HEK293T (cell line): ENCODE data around the gene SNRPA1.

Experiments
- CTCF ChIA-PET: fragments of 350-600 bp; formaldehyde crosslinking; extraction: SDS; loops from one replicate; lab custom pipeline; 2021; ENCODE audit warnings: antibody characterized with exemption, inconsistent platforms; lab: Yijun Ruan, JAX
- POLR2A ChIA-PET: fragments of 350-600 bp; formaldehyde crosslinking; extraction: SDS; loops from one replicate; lab custom pipeline; 2020; ENCODE audit warnings: antibody characterized with exemption, inconsistent platforms; lab: Yijun Ruan, JAX
- DNase-seq: peaks from one replicate; pipeline ENCODE4 v3.0.0; 2012; ENCODE audit warnings: mixed read lengths; ENCODE audit errors: extremely low spot score
- ARNT ChIP-seq: fragments of 450-650 bp; IDR thresholded peaks from 2 replicates; pipeline ENCODE4 v1.6.1; 2017; ENCODE audit warnings: mild to moderate bottlenecking
- BHLHE40 ChIP-seq: fragments of 450-650 bp; IDR thresholded peaks from 2 replicates; pipeline ENCODE4 v1.6.1; 2016; ENCODE audit warnings: mild to moderate bottlenecking, moderate library complexity, borderline replicate concordance
- CTBP1 ChIP-seq: fragments of 450-650 bp; IDR thresholded peaks from 2 replicates; pipeline ENCODE4 v1.6.1; 2016; ENCODE audit warnings: borderline replicate concordance
- ELF4 ChIP-seq: fragments of 450-650 bp; IDR thresholded peaks from 2 replicates; pipeline ENCODE4 v1.6.1; 2017; ENCODE audit warnings: antibody characterized with exemption
- FOXA1 ChIP-seq: fragments of 450-650 bp; IDR thresholded peaks from 2 replicates; pipeline ENCODE4 v1.6.1; 2016; ENCODE audit warnings: mild to moderate bottlenecking
- FOXK2 ChIP-seq: fragments of 450-650 bp; IDR thresholded peaks from 2 replicates; pipeline ENCODE4 v1.6.1; 2016; ENCODE audit warnings: mild to moderate bottlenecking
- FOXM1 ChIP-seq: fragments of 450-650 bp; IDR thresholded peaks from 2 replicates; pipeline ENCODE4 v1.6.1; 2017; ENCODE audit warnings: mild to moderate bottlenecking, borderline replicate concordance
- HDGF ChIP-seq: fragments of 450-650 bp; IDR thresholded peaks from 2 replicates; pipeline ENCODE4 v1.6.1; 2017; ENCODE audit warnings: antibody characterized with exemption, borderline replicate concordance
- L3MBTL2 ChIP-seq: fragments of 450-650 bp; conservative IDR thresholded peaks from 2 replicates; pipeline ENCODE4 v1.6.1; 2016; ENCODE audit warnings: mild to moderate bottlenecking
- LEF1 ChIP-seq: fragments of 450-650 bp; IDR thresholded peaks from 2 replicates; pipeline ENCODE4 v1.6.1; 2017; ENCODE audit warnings: mild to moderate bottlenecking, borderline replicate concordance
- NFRKB ChIP-seq: fragments of 450-650 bp; IDR thresholded peaks from 2 replicates; pipeline ENCODE4 v1.6.1; 2016; ENCODE audit warnings: mild to moderate bottlenecking, moderate library complexity
- PKNOX1 ChIP-seq: fragments of 450-650 bp; IDR thresholded peaks from 2 replicates; pipeline ENCODE4 v1.6.1; 2016
- SP1 ChIP-seq: fragments of 450-650 bp; IDR thresholded peaks from 2 replicates; pipeline ENCODE4 v1.6.1; 2017
- SUZ12 ChIP-seq: fragments of 450-650 bp; IDR thresholded peaks from 2 replicates; pipeline ENCODE4 v1.6.1; 2016; ENCODE audit warnings: mild to moderate bottlenecking
- TARDBP ChIP-seq: fragments of 450-650 bp; IDR thresholded peaks from 2 replicates; pipeline ENCODE4 v1.6.1; 2016
- ZNF384 ChIP-seq: fragments of 450-650 bp; IDR thresholded peaks from 2 replicates; pipeline ENCODE4 v1.6.1; 2016

SNRPA1 gene

GRCh38 chr15:101322016-101322695, 27.1 kb upstream of the SNRPA1 start:
- TF ChIP-seq ELF4: no peak
- TF ChIP-seq FOXA1: no peak
- TF ChIP-seq BHLHE40: no peak
- TF ChIP-seq CTBP1: no peak
- TF ChIP-seq SP1: no peak
- TF ChIP-seq SUZ12: no peak
- no peak for TF ChIP-seq FOXM1
- no peak for TF ChIP-seq L3MBTL2
- TF ChIP-seq ARNT: no peak
- no peak for TF ChIP-seq ZNF384
- TF ChIP-seq FOXK2: no peak
- no peak for TF ChIP-seq HDGF
- no peak for TF ChIP-seq LEF1
- no peak for TF ChIP-seq NFRKB
- no peak for TF ChIP-seq PKNOX1
- TF ChIP-seq TARDBP: no peak
- ChIA-PET CTCF (no interaction called here), POLR2A (no interaction called here)
- no peak for DNase-seq

GRCh38 chr15:101320501-101321052, 25.5 kb upstream of the SNRPA1 start:
- ChIA-PET POLR2A (no interaction called here), CTCF (no interaction called here)
- TF ChIP-seq PKNOX1 (no peak), TARDBP (no peak), CTBP1 (no peak), LEF1 (no peak), BHLHE40 (no peak)
- no peak for DNase-seq

GRCh38 chr15:101318839-101319238, 23.8 kb upstream of the SNRPA1 start:
- CTCF ChIA-PET: no interaction called here
- DNase-seq: no peak
- POLR2A ChIA-PET: no interaction called here
- TF ChIP-seq CTBP1 (no peak), TARDBP (no peak), ELF4 (no peak), ZNF384 (no peak), PKNOX1 (no peak), SP1 (no peak), LEF1 (no peak), ARNT (no peak), SUZ12 (no peak), FOXM1 (no peak), HDGF (no peak), NFRKB (no peak)

- DNase-seq: no peak
- TF ChIP-seq BHLHE40: no peak
- TF ChIP-seq PKNOX1: no peak
- no peak for TF ChIP-seq NFRKB
- TF ChIP-seq HDGF: no peak
- TF ChIP-seq FOXA1: no peak
- TF ChIP-seq SP1: no peak
- no peak for TF ChIP-seq FOXM1
- no peak for TF ChIP-seq FOXK2
- no peak for TF ChIP-seq LEF1
- TF ChIP-seq L3MBTL2: no peak
- TF ChIP-seq ELF4: no peak
- TF ChIP-seq ZNF384: no peak
- no peak for TF ChIP-seq ARNT
- TF ChIP-seq CTBP1: no peak
- no peak for TF ChIP-seq SUZ12
- TF ChIP-seq TARDBP: no peak
- ChIA-PET POLR2A (interaction anchor here (2.2 kb wide), 1 partner anchor 24 kb away, joined by 6 read pairs; the partner anchor contains the start of gene SNRPA1), CTCF (no interaction called here)
These were observed 23.2 kb upstream of the SNRPA1 start for GRCh38 chr15:101318147-101318819.

- ChIA-PET CTCF (interaction anchor here (0.5 to 0.8 kb wide), 2 partner anchors 17 to 405 kb away, joined by 3 read pairs; no protein-coding TSS in a partner anchor), POLR2A (interaction anchor here (2.2 kb wide), 1 partner anchor 23 kb away, joined by 6 read pairs; the partner anchor contains the start of gene SNRPA1)
- DNase-seq: no peak
- TF ChIP-seq BHLHE40 (no peak), TARDBP (no peak), LEF1 (no peak), CTBP1 (no peak), FOXA1 (no peak), HDGF (no peak), FOXK2 (no peak), NFRKB (no peak), ARNT (no peak)
These were observed 22.4 kb upstream of the SNRPA1 start for GRCh38 chr15:101317336-101317872.
